HG03039 (cell line): Measurements from ENCODE around the gene CNBD2.
"Not testable (repeated sequence)": the region's sequence is repeated elsewhere in the genome, so short reads cannot be mapped to it uniquely, and the experiment has no call there.

Source experiments
- ATAC-seq: cut with Tn5 transposase; IDR thresholded peaks from one replicate; pipeline ENCODE4 v1.9.1; 2021; ENCODE audit warnings: mild to moderate bottlenecking, moderate library complexity; ENCODE audit not compliant: unreplicated experiment

CNBD2 gene

GRCh38 chr20:35974256-35974655, 5.9 kb downstream of the CNBD2 start:
- ATAC-seq: no peak

- no peak for ATAC-seq
Measured at GRCh38 chr20:35975576-35976373, 7.4 kb downstream of the CNBD2 start.

GRCh38 chr20:35978041-35978513, 9.7 kb downstream of the CNBD2 start:
- ATAC-seq: no peak

GRCh38 chr20:35979544-35979943, 11.2 kb downstream of the CNBD2 start:
- no peak for ATAC-seq

- ATAC-seq: no peak
Measured at GRCh38 chr20:35981969-35982368, 13.6 kb downstream of the CNBD2 start.

GRCh38 chr20:35984382-35984781, 16.0 kb downstream of the CNBD2 start:
- ATAC-seq: no peak

- ATAC-seq: no peak
Measured at GRCh38 chr20:35985806-35986205, 17.4 kb downstream of the CNBD2 start.

- no peak for ATAC-seq
Measured at GRCh38 chr20:35988910-35989463, 20.6 kb downstream of the CNBD2 start.

- no peak for ATAC-seq
Measured at GRCh38 chr20:35991142-35991771, 22.9 kb downstream of the CNBD2 start.

- no peak for ATAC-seq
Measured at GRCh38 chr20:35992713-35993335, 24.4 kb downstream of the CNBD2 start.

- no peak for ATAC-seq
Measured at GRCh38 chr20:35994994-35995453, 26.6 kb downstream of the CNBD2 start.

- not testable (repeated sequence) for ATAC-seq
Measured at GRCh38 chr20:35996492-35996891, 28.1 kb downstream of the CNBD2 start.

GRCh38 chr20:36001331-36001730, 32.9 kb downstream of the CNBD2 start:
- ATAC-seq: not testable (repeated sequence)

- no peak for ATAC-seq
Measured at GRCh38 chr20:36002855-36003254, 34.5 kb downstream of the CNBD2 start.

- no peak for ATAC-seq
Measured at GRCh38 chr20:36004045-36004444, 35.7 kb downstream of the CNBD2 start.

- ATAC-seq: no peak
Measured at GRCh38 chr20:36008461-36009035, 40.2 kb downstream of the CNBD2 start.

- ATAC-seq: no peak
Measured at GRCh38 chr20:36010076-36010475, 41.7 kb downstream of the CNBD2 start.

- ATAC-seq: no peak
Measured at GRCh38 chr20:36010825-36011224, 42.4 kb downstream of the CNBD2 start.

GRCh38 chr20:36015806-36016403, 47.5 kb downstream of the CNBD2 start:
- ATAC-seq: no peak

- ATAC-seq: no peak
Measured at GRCh38 chr20:36017048-36017951, 48.9 kb downstream of the CNBD2 start.
